Activated CD8-positive, alpha-beta memory T cell treated with anti-CD3 and anti-CD28 coated beads, Interleukin-2, amount 50 U/mL, for 24 hours (primary cell): ENCODE measurements around the gene PCBP1.
"Not testable (repeated sequence)": the region's sequence is repeated elsewhere in the genome, so short reads cannot be mapped to it uniquely, and the experiment has no call there.

Experiments
- DNase-seq: peaks from one replicate; pipeline ENCODE4 v3.0.0-alpha.2; 2020; ENCODE audit errors: extremely low read depth

PCBP1 gene

GRCh38 chr2:70086838-70087701 lies at the start of gene PCBP1:
PCBP1 (plus strand) TSS chr2:70087477; CDS start chr2:70087744, 267 bp downstream.
- peak; percentile 87 for DNase-seq

GRCh38 chr2:70039366-70039765 lies 47.9 kb upstream of the PCBP1 start:
- no peak for DNase-seq

GRCh38 chr2:70041663-70042062 lies 45.6 kb upstream of the PCBP1 start:
- DNase-seq: no peak

- no peak for DNase-seq
These were observed 45.0 kb upstream of the PCBP1 start for GRCh38 chr2:70042246-70042645.

- DNase-seq: no peak
These were observed 43.9 kb upstream of the PCBP1 start for GRCh38 chr2:70043252-70043875.

- no peak for DNase-seq
These were observed 42.8 kb upstream of the PCBP1 start for GRCh38 chr2:70044290-70045040.

GRCh38 chr2:70045405-70045804 lies 41.9 kb upstream of the PCBP1 start:
- no peak for DNase-seq

- no peak for DNase-seq
These were observed 41.3 kb upstream of the PCBP1 start for GRCh38 chr2:70045932-70046331.

GRCh38 chr2:70046534-70046933 lies 40.7 kb upstream of the PCBP1 start:
- no peak for DNase-seq

GRCh38 chr2:70047451-70047850 lies 39.8 kb upstream of the PCBP1 start:
- no peak for DNase-seq

- no peak for DNase-seq
These were observed 38.0 kb upstream of the PCBP1 start for GRCh38 chr2:70049255-70049654.

GRCh38 chr2:70050631-70051425 lies 36.4 kb upstream of the PCBP1 start:
- DNase-seq: no peak

- DNase-seq: not testable (repeated sequence)
These were observed 32.0 kb upstream of the PCBP1 start for GRCh38 chr2:70055259-70055658.

- DNase-seq: no peak
These were observed 26.0 kb upstream of the PCBP1 start for GRCh38 chr2:70061317-70061716.

GRCh38 chr2:70062270-70062669 lies 25.0 kb upstream of the PCBP1 start:
- DNase-seq: no peak

- no peak for DNase-seq
These were observed 19.2 kb upstream of the PCBP1 start for GRCh38 chr2:70068119-70068518.

GRCh38 chr2:70069049-70069448 lies 18.2 kb upstream of the PCBP1 start:
- DNase-seq: no peak

- DNase-seq: no peak
These were observed 16.6 kb upstream of the PCBP1 start for GRCh38 chr2:70070542-70071268.

GRCh38 chr2:70073493-70073892 lies 13.8 kb upstream of the PCBP1 start:
- no peak for DNase-seq

GRCh38 chr2:70078384-70078783 lies 8.9 kb upstream of the PCBP1 start:
- DNase-seq: no peak

- DNase-seq: no peak
These were observed 6.6 kb upstream of the PCBP1 start for GRCh38 chr2:70080610-70081200.
